Activated naive CD4-positive, alpha-beta T cell (primary cell): ENCODE measurements around the gene DNAI1.

Experiments used
- DNase-seq, 4 experiments: peaks; one replicate each; lab custom pipeline; 2025; lab: John Stamatoyannopoulos, UW

DNAI1 gene

GRCh38 chr9:34558919-34559623, 100.5 kb downstream of the DNAI1 start:
- DNase-seq = no peak

GRCh38 chr9:34559624-34560455, 101.2 kb downstream of the DNAI1 start:
- no peak for DNase-seq

- DNase-seq = no peak
These were observed 102.1 kb downstream of the DNAI1 start for GRCh38 chr9:34560599-34561214.

GRCh38 chr9:34562135-34562745, 103.6 kb downstream of the DNAI1 start:
- no peak for DNase-seq

GRCh38 chr9:34563262-34563661, 104.7 kb downstream of the DNAI1 start:
- no peak for DNase-seq

GRCh38 chr9:34564617-34565016, 106.0 kb downstream of the DNAI1 start:
- DNase-seq = no peak

- no peak for DNase-seq
These were observed 107.3 kb downstream of the DNAI1 start for GRCh38 chr9:34565856-34566255.

GRCh38 chr9:34566322-34566721, 107.7 kb downstream of the DNAI1 start:
- no peak for DNase-seq

GRCh38 chr9:34566972-34567371, 108.4 kb downstream of the DNAI1 start:
- no peak for DNase-seq

- DNase-seq = no peak
These were observed 109.5 kb downstream of the DNAI1 start for GRCh38 chr9:34568133-34568532.

- DNase-seq = no peak
These were observed 110.2 kb downstream of the DNAI1 start for GRCh38 chr9:34568774-34569173.

GRCh38 chr9:34570376-34570775, 111.8 kb downstream of the DNAI1 start:
- no peak for DNase-seq
